ENCODE data around the gene HACD4.

HACD4 gene

DNA sequence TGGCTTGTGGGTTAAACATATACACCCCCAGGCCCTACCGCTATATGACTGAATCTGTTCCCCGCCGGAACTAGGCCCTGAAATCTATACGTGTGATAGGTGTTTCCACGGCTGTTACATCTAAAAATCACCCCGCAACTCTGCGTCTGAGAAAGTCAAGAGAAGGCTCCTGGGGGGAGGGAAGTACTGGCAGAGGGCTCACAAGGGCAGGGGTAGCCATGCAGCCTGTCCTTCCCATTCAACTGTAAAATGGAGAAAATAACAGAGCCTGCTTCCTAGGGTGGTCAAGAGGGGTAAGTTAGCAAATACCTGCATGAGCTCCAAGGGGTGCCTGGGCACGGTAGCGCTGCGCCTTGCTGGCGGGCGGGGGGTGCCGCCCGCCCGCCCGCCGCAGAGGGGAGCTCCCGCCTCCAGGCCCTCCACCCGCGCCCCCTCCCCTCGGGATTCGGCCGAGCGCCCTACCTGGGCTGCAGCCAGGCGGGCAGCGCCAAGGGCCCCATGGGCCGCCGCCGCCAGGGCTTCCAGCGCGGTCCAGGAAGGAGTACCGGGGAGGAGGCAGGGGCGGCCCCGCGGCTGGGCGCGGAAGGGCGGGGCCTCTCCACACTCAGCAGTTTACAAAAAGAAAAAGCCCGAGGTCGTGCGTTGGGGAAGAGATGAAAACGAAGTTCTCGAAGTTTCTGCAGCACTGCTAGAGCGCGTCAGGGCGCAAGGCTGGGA, at the start of gene HACD4:
Gene HACD4, minus strand, starts transcription at position 550 of the 717 bp plus-strand sequence. Its CDS starts 50 bp downstream, at position 500.
- no peak for FAIRE-seq

DNA sequence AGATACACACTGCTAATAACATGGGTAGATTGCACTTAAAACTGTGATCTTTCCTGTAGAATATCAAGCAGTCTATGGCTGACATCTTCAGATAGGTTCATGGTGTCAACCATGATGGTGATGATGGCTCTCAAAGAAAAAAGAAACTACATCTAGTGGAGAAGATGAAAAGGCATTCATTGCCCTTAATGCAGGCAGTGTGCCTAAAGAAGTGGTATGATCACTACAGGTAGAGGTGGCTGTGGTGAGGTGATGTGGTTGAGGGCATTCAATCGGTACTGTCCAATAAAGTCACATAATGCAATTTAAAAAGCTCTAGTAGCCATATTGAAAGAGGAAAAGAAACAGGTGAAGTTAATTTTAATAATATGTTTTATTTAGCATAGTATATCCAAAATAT, 49.4 kb upstream of the HACD4 start:
- no peak for DNase-seq (ENCODE audit: insufficient read length, low spot score)

More for the DNA sequence above, at the start of gene HACD4:
- no peak for DNase-seq (ENCODE audit: insufficient read length, low spot score)
- no peak for TF ChIP-seq CTCF (IDR thresholded peaks at IDR 0.05; ENCODE audit: insufficient read depth, missing control alignments)

DNA sequence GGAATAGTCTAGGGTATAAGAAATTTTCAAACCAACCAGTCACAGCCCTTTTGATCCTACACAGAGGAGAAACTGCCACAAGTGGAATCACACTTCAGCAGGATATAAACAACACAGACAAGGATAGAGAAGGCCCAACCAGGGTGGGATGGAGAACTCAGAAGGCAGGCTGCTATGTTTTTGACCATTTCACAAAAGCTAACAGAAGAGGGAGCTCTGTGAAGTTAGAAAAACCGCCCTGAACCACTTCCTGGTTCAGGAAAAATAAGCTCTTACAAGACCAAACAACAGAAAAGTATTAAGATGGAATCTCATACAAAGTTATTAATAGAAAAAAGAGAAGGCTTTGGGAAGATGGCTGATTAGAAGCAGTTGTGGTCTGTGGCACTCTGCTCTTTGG, 47.3 kb upstream of the HACD4 start:
- no peak for DNase-seq (ENCODE audit: insufficient read length, low spot score)
- no peak for TF ChIP-seq CTCF (IDR thresholded peaks at IDR 0.05; ENCODE audit: insufficient read depth, missing control alignments)
- FAIRE-seq: no peak

More for the DNA sequence above, 49.4 kb upstream of the HACD4 start:
- no peak for TF ChIP-seq CTCF (IDR thresholded peaks at IDR 0.05; ENCODE audit: insufficient read depth, missing control alignments)
- no peak for FAIRE-seq

- DNase-seq (ENCODE audit: insufficient read length, low spot score) (no peak), FAIRE-seq (no peak)
- TF ChIP-seq CTCF (IDR thresholded peaks at IDR 0.05; ENCODE audit: insufficient read depth, missing control alignments): no peak
Measured at GRCh38 chr9:21077781-21078180, 46.3 kb upstream of the HACD4 start, which contains the start of gene IFNB1. Gene IFNB1, minus strand, starts transcription at chr9:21077942. Its CDS starts 73 bp downstream, at chr9:21077869.

DNA sequence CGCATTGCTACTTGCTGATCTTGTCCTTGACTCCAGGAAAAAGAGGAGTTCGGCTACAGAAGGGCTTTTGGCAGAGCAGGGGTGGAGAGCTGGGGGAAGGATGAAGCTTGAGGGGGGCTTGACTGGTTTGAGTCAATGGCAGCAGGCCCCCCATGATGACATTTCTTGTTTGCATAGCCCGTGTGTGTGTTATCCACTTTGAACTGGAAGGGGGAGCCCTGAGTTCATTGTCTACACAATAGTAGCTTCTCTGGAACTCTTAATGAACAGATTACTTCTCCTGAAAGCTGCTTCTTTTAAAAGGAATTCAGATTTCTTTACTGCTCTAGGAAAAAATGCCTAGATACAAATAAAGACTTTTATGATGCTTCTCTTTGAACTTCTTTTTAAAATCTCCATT, 44.0 kb upstream of the HACD4 start:
- DNase-seq (ENCODE audit: insufficient read length, low spot score) (no peak), FAIRE-seq (no peak)
- no peak for TF ChIP-seq CTCF (IDR thresholded peaks at IDR 0.05; ENCODE audit: insufficient read depth, missing control alignments)

DNA sequence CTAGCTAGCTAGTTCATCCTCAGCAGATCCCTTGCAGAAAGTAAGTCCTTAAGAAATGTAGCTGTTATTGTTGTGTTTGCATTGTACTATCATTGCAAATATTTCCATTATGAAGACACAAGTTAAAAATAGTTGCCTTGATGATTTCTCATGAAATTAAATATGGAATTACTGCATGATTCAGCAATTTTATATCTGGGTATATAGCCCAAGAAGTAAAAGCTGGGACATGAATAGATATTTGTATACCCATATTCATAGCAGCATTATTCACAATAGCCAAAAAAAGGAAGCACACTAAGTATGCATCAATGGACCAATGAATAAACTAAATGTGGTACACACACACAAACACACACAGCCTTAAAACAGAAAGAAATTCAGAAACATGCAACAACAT, 39.5 kb upstream of the HACD4 start:
- DNase-seq (ENCODE audit: insufficient read length, low spot score): no peak
- no peak for FAIRE-seq
- no peak for TF ChIP-seq CTCF (IDR thresholded peaks at IDR 0.05; ENCODE audit: insufficient read depth, missing control alignments)

DNA sequence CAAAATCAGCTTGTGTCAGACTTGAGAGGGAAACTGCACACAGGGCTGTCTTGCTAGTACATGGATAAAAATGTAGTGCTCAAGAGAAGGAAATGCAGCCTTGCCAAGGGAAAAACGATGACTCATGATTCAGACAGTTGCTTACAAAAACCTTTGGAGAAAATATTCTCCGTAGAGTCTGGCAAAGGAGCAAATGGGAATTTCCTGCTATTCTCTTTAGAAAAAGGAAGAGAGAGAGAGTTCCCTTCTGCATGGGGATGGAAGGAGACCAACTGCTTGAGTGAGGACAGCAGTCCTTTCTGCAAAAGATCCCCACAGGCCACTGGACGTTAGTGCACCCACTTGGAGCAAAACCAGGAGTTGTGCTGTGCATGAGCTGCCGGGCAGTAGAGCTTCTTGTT, 38.7 kb upstream of the HACD4 start:
- TF ChIP-seq CTCF (IDR thresholded peaks at IDR 0.05; ENCODE audit: insufficient read depth, missing control alignments): no peak
- DNase-seq (ENCODE audit: insufficient read length, low spot score): no peak
- no peak for FAIRE-seq

All from D721Med (cell line).